Thyroid gland (tissue), 4 donors: Measurements from ENCODE around the gene CCDC9B. TPM values are rescaled to one million over a fixed set of nuclear protein-coding genes. Genes with fewer than 3 reads are reported as not detected.
A peak's percentile ranks its signal among the peaks of the same experiment; 100 is the strongest.

Experiments used
- DNase-seq, 2 donors: peaks; one replicate each; pipeline ENCODE4 v3.0.0-alpha.2; 2019
- H3K27ac ChIP-seq, 3 donors: fragments of 200-600 bp; sonication (generic); 1 replicate in 2 of 3; 2 replicates in 1 of 3; pipeline ENCODE4 v1.5.1; 2016 to 2019; ENCODE audit warnings: mild to moderate bottlenecking in 1 of 3, moderate library complexity in 1 of 3
- H3K27me3 ChIP-seq: fragments of 200-600 bp; sonication (generic); one replicate; pipeline ENCODE4 v1.5.1; 2019
- H3K36me3 ChIP-seq, 2 donors: fragments of 200-600 bp; sonication (generic); one replicate each; pipeline ENCODE4 v1.5.1; 2016 to 2019
- H3K4me1 ChIP-seq, 2 donors: fragments of 200-600 bp; sonication (generic); one replicate each; pipeline ENCODE4 v1.5.1; 2017 to 2019
- H3K4me3 ChIP-seq, 3 donors: fragments of 200-600 bp; sonication (generic); replicated peaks in 1 of 3; 1 replicate in 2 of 3; 2 replicates in 1 of 3; pipeline ENCODE4 v1.5.1; 2016; ENCODE audit warnings: mild to moderate bottlenecking in 1 of 3
- H3K9me3 ChIP-seq: fragments of 200-600 bp; sonication (generic); one replicate; pipeline ENCODE4 v1.5.1; 2017
- CTCF ChIP-seq, 6 experiments: fragments of 200-600 bp in 3 of 6; fragments of 450-650 bp in 3 of 6; sonication (generic) in 3 of 6; IDR thresholded peaks; one replicate each; pipeline ENCODE4 v1.5.1; 2016 to 2019; ENCODE audit warnings: antibody characterized with exemption in 6 of 6, mild to moderate bottlenecking in 2 of 6, inconsistent platforms in 1 of 6, moderate library complexity in 1 of 6
- POLR2A ChIP-seq, 2 donors: fragments of 450-650 bp; IDR thresholded peaks; one replicate each; pipeline ENCODE4 v1.6.1; 2017; ENCODE audit warnings: antibody characterized with exemption in 2 of 2, mild to moderate bottlenecking in 2 of 2, moderate library complexity in 1 of 2
- WGBS, 2 donors: methylation state at CpG; one replicate each; pipeline ENCODE4 v1.1.5; 2017; 5-methylcytosine and 5-hydroxymethylcytosine counted together
- intact Hi-C: fragments of 100-400 bp; cut with DNase I; formaldehyde crosslinking; loops from one replicate; pipeline ENCODE4 v1.15.1; 2023
- total RNA-seq, 4 donors: library from RNA; depleted of rRNA; stranded (reverse); fragments of >200 nt; gene quantifications; one replicate each; pipeline ENCODE4 v1.2.3, GENCODE V29; 2016

The CCDC9B gene
- total RNA-seq, 4 donors from 2014 or later, result 54.2 to 126 (median 97.5) TPM

- H3K36me3 ChIP-seq, result no peaks in the 10 kb centered on the region
- peak in 1 of 2 donors; percentile 21 for DNase-seq
- H3K27me3 ChIP-seq, result no peaks in the 10 kb centered on the region
- 61 to 63% methylated on average over 5 of the region's 5 CpGs for WGBS, 2 donors
- TF ChIP-seq CTCF (IDR thresholded peaks at IDR 0.05), result no peak
- TF ChIP-seq POLR2A (IDR thresholded peaks at IDR 0.05), result peak in 1 of 2 donors; percentile 75
- H3K27ac ChIP-seq, result peak overlapping the region; percentile 95 to 99 (median 99)
- H3K4me1 ChIP-seq, result peaks cover 63 to 89% of the 10 kb centered on the region in 2 donors
- no peak overlapping the region for H3K4me3 ChIP-seq
- no peaks in the 10 kb centered on the region for H3K9me3 ChIP-seq
- intact Hi-C loops, result no loop called here
Observed at GRCh38 chr15:40328751-40329150, 12.0 kb downstream of the CCDC9B start.

- 53 to 59% methylated on average over 3 of the region's 3 CpGs for WGBS, 2 donors
- H3K27ac ChIP-seq, result peak overlapping the region; percentile 95 to 99 (median 99)
- no peak for DNase-seq
- no peaks in the 10 kb centered on the region for H3K27me3 ChIP-seq
- H3K9me3 ChIP-seq, result no peaks in the 10 kb centered on the region
- H3K36me3 ChIP-seq, result no peaks in the 10 kb centered on the region
- H3K4me3 ChIP-seq, result no peak overlapping the region
- peaks cover 61 to 83% of the 10 kb centered on the region in 2 donors for H3K4me1 ChIP-seq
- no peak for TF ChIP-seq CTCF (IDR thresholded peaks at IDR 0.05)
- TF ChIP-seq POLR2A (IDR thresholded peaks at IDR 0.05), result no peak
- intact Hi-C loops, result no loop called here
Observed at GRCh38 chr15:40328176-40328575, 12.6 kb downstream of the CCDC9B start.

- H3K9me3 ChIP-seq, result no peaks in the 10 kb centered on the region
- H3K4me3 ChIP-seq, result no peak overlapping the region
- no peak for DNase-seq
- H3K27ac ChIP-seq, result peak overlapping the region; percentile 95 to 99 (median 99)
- WGBS, 2 donors, result 58 to 67% methylated on average over 6 of the region's 6 CpGs
- peaks cover 67 to 84% of the 10 kb centered on the region in 2 donors for H3K4me1 ChIP-seq
- TF ChIP-seq POLR2A (IDR thresholded peaks at IDR 0.05) (no peak), CTCF (IDR thresholded peaks at IDR 0.05) (no peak)
- intact Hi-C loops, result no loop called here
- no peaks in the 10 kb centered on the region for H3K27me3 ChIP-seq
- no peaks in the 10 kb centered on the region for H3K36me3 ChIP-seq
Observed at GRCh38 chr15:40327457-40327856, 13.3 kb downstream of the CCDC9B start.

DNA sequence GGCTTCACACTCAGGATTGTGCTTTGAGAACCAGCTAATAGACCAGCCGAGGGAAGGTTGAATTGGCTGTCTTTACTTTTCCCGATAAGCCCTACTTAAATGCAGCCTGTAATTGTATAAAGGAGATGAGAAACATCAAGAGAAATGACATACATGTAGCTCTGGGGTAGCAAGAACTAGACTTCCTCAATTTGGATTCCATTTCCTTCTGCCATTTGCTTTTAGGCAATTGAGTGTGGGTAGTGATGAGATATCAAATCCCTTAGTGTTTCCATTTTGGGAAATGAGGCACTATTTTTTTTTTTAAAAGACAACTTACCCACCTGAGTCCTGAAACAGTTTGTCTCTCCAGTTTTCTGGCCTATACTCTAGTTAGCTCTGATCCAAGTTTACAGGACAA, 15.0 kb downstream of the CCDC9B start:
- DNase-seq, result no peak
- H3K4me3 ChIP-seq, result no peak overlapping the region
- 84 to 96% methylated on average over 2 of the region's 2 CpGs for WGBS, 2 donors
- H3K27me3 ChIP-seq, result no peaks in the 10 kb centered on the region
- H3K36me3 ChIP-seq, result no peaks in the 10 kb centered on the region
- H3K9me3 ChIP-seq, result no peaks in the 10 kb centered on the region
- peak overlapping the region in 2 of 3 donors; percentile 99 for H3K27ac ChIP-seq
- peaks cover 66 to 70% of the 10 kb centered on the region in 2 donors for H3K4me1 ChIP-seq
- TF ChIP-seq POLR2A (IDR thresholded peaks at IDR 0.05) (no peak), CTCF (IDR thresholded peaks at IDR 0.05) (no peak)
- intact Hi-C loops, result no loop called here

GRCh38 chr15:40325188-40325587, 15.6 kb downstream of the CCDC9B start:
- H3K4me3 ChIP-seq, result peak overlapping the region in 1 of 3 donors; percentile 64
- intact Hi-C loops, result no loop called here
- no peaks in the 10 kb centered on the region for H3K36me3 ChIP-seq
- H3K27ac ChIP-seq, result peak overlapping the region in 2 of 3 donors; percentile 99
- H3K4me1 ChIP-seq, result peaks cover 62 to 65% of the 10 kb centered on the region in 2 donors
- 54 to 55% methylated on average over 2 of the region's 2 CpGs for WGBS, 2 donors
- no peaks in the 10 kb centered on the region for H3K9me3 ChIP-seq
- no peaks in the 10 kb centered on the region for H3K27me3 ChIP-seq
- TF ChIP-seq CTCF (IDR thresholded peaks at IDR 0.05) (no peak), POLR2A (IDR thresholded peaks at IDR 0.05) (peak in 1 of 2 donors; percentile 32)
- peak in 1 of 2 donors; percentile 45 for DNase-seq
